K562 (cell line): ENCODE results near the gene DOCK4. TPM values are rescaled to one million over a fixed set of nuclear protein-coding genes. Genes with fewer than 3 reads are reported as not detected.
A peak's percentile ranks its signal among the peaks of the same experiment; 100 is the strongest.

Source experiments
- ATAC-seq: fragments of 200-7000 bp; cut with Tn5 transposase; 3 replicates; pipeline ENCODE4 v1.9.1; 2020; ENCODE audit warnings: moderate library complexity
- BruUV-seq: library from RNA; stranded (reverse); fragments of 400-500 nt; replicated peaks from 2 replicates; lab custom pipeline; 2021; lab: Mats Ljungman, UMichigan
- CTCF ChIA-PET: fragments of 300-600 bp; formaldehyde crosslinking; extraction: SDS; loops from one replicate; lab custom pipeline; 2021; ENCODE audit warnings: low intra/inter-chr PET ratio; lab: Yijun Ruan, JAX
- POLR2A ChIA-PET: fragments of 300-600, 350-650 bp; sonication (Branson Sonifier 250); formaldehyde crosslinking; extraction: SDS; loops from one replicate; lab custom pipeline; 2021; ENCODE audit warnings: antibody characterized with exemption, inconsistent platforms; lab: Yijun Ruan, JAX
- DNase-seq, 4 experiments: peaks; one replicate each; pipeline versions ENCODE4 v3.0.0 to v3.0.0-alpha.2; 2011 to 2018; ENCODE audit warnings: low spot score in 3 of 4, mixed read lengths in 3 of 4; ENCODE audit errors: extremely low read depth in 1 of 4
- FAIRE-seq: peaks from 2 replicates; lab custom pipeline; 2011; peaks lifted over from hg19 to GRCh38; lab: Jason Lieb, UNC
- H2AFZ ChIP-seq: 2 replicates; pipeline ENCODE4 v1.6.0; 2011; ENCODE audit warnings: low read depth, low read length, control low read depth, inconsistent platforms
- H3K27ac ChIP-seq: fragments of 200-600 bp; 3 replicates; pipeline ENCODE4 v1.8.0; 2011; ENCODE audit warnings: low read depth, mild to moderate bottlenecking, control low read depth, inconsistent platforms, low read length, moderate library complexity, mixed read lengths; ENCODE audit errors: extremely low read depth
- H3K27me3 ChIP-seq, 2 experiments: fragments of 300-600 bp in 1 of 2; 2 replicates in 1 of 2; 3 replicates in 1 of 2; pipeline versions ENCODE4 v1.6.0 to v1.8.0; 2011; ENCODE audit warnings: inconsistent platforms in 2 of 2, low read length in 2 of 2, mild to moderate bottlenecking in 1 of 2, mixed read lengths in 1 of 2, moderate library complexity in 1 of 2; ENCODE audit not compliant: control insufficient read depth in 2 of 2, insufficient read depth in 2 of 2
- H3K36me3 ChIP-seq: fragments of 300-600 bp; 3 replicates; pipeline ENCODE4 v1.8.0; 2011; ENCODE audit warnings: mild to moderate bottlenecking, low read length, inconsistent platforms; ENCODE audit not compliant: control insufficient read depth, insufficient read depth
- H3K4me1 ChIP-seq, 2 experiments: fragments of 200-600 bp in 1 of 2; replicated peaks in 1 of 2; 2 replicates in 1 of 2; 3 replicates in 1 of 2; pipeline versions ENCODE4 v1.5.1 to v1.8.0; 2011; ENCODE audit warnings: inconsistent platforms in 2 of 2, low read length in 2 of 2, mild to moderate bottlenecking in 1 of 2, mixed read lengths in 1 of 2, moderate library complexity in 1 of 2; ENCODE audit not compliant: control insufficient read depth in 2 of 2, insufficient read depth in 2 of 2
- H3K4me2 ChIP-seq: 2 replicates; pipeline ENCODE4 v1.6.1; 2011; ENCODE audit warnings: low read length, control low read depth, inconsistent platforms, mixed read lengths; ENCODE audit not compliant: insufficient read depth
- H3K4me3 ChIP-seq: fragments of 200-600 bp; sonication (generic), shearing (Covaris generic); 2 replicates; pipeline ENCODE4 v1.5.1; 2016; ENCODE audit warnings: control low read depth, inconsistent platforms
- H3K79me2 ChIP-seq: fragments of 200-600 bp; 3 replicates; pipeline ENCODE4 v1.8.0; 2011; ENCODE audit warnings: low read length, inconsistent platforms; ENCODE audit not compliant: control insufficient read depth, insufficient read depth
- H3K9ac ChIP-seq, 2 experiments: 2 replicates each; pipeline versions ENCODE4 v1.6.0 to v1.6.1; 2011; ENCODE audit warnings: low read depth in 2 of 2, low read length in 2 of 2, control low read depth in 1 of 2, inconsistent platforms in 1 of 2, mild to moderate bottlenecking in 1 of 2, mixed read lengths in 1 of 2; ENCODE audit not compliant: insufficient read depth in 1 of 2
- H3K9me1 ChIP-seq: one replicate; pipeline ENCODE4 v1.6.0; 2011; ENCODE audit warnings: inconsistent platforms, mild to moderate bottlenecking, low read length, moderate library complexity; ENCODE audit not compliant: control insufficient read depth, insufficient read depth
- H3K9me3 ChIP-seq: replicated peaks from 2 replicates; pipeline ENCODE4 v1.5.1; 2011; ENCODE audit warnings: low read depth, low read length, inconsistent platforms; ENCODE audit not compliant: control insufficient read depth, insufficient read depth
- H4K20me1 ChIP-seq: replicated peaks from 2 replicates; pipeline ENCODE4 v1.6.1; 2011; ENCODE audit warnings: low read length, inconsistent platforms, mixed read lengths; ENCODE audit not compliant: control insufficient read depth, insufficient read depth
- E2F3 ChIP-seq: fragments of 250-450 bp; sonication (Bioruptor Pico); IDR thresholded peaks from 2 replicates; pipeline ENCODE4 v1.4.0; 2020; ENCODE audit warnings: mild to moderate bottlenecking
- EP400 ChIP-seq: fragments of 450-650 bp; IDR thresholded peaks from 2 replicates; pipeline ENCODE4 v1.6.1; 2017; ENCODE audit warnings: antibody characterized with exemption, mild to moderate bottlenecking, moderate library complexity
- NFIC ChIP-seq: fragments of 450-650 bp; IDR thresholded peaks from 2 replicates; pipeline ENCODE4 v1.6.1; 2017; ENCODE audit warnings: mild to moderate bottlenecking, inconsistent platforms
- NFIX ChIP-seq: fragments of 250-450 bp; sonication (Bioruptor Pico); IDR thresholded peaks from 2 replicates; pipeline ENCODE4 v1.4.0; 2020; ENCODE audit warnings: low read depth, mild to moderate bottlenecking, moderate library complexity
- NR3C1 ChIP-seq: sonication (generic); formaldehyde crosslinking; IDR thresholded peaks from 2 replicates; pipeline ENCODE4 v1.8.1; 2022; ENCODE audit warnings: missing genetic modification reagents
- RBBP5 ChIP-seq: fragments of 200-600 bp; sonication (generic); IDR thresholded peaks from 2 replicates; pipeline ENCODE4 v1.6.1; 2012; ENCODE audit warnings: borderline replicate concordance, mild to moderate bottlenecking, low read length, control low read depth, inconsistent platforms; ENCODE audit not compliant: insufficient read depth, poor library complexity, severe bottlenecking
- RBM34 ChIP-seq: fragments of 200-400 bp; formaldehyde crosslinking; IDR thresholded peaks from 2 replicates; pipeline ENCODE4 v1.6.1; 2018; ENCODE audit warnings: low read length, borderline replicate concordance; ENCODE audit not compliant: insufficient read depth
- RFX7 ChIP-seq: fragments of 250-450 bp; sonication (Bioruptor Pico); IDR thresholded peaks from 2 replicates; pipeline ENCODE4 v1.5.1; 2021; ENCODE audit warnings: mild to moderate bottlenecking
- TEAD1 ChIP-seq, 2 experiments: fragments of 450-650 bp in 1 of 2; sonication (generic) in 1 of 2; formaldehyde crosslinking; IDR thresholded peaks; 2 replicates each; pipeline versions ENCODE4 v1.4.0 to v1.8.0; 2020 to 2022; ENCODE audit warnings: mild to moderate bottlenecking in 2 of 2, missing genetic modification reagents in 1 of 2
- ZFP30 ChIP-seq: fragments of 250-450 bp; sonication (Bioruptor Pico); IDR thresholded peaks from 2 replicates; pipeline ENCODE4 v1.8.0; 2022; ENCODE audit warnings: moderate library complexity, mild to moderate bottlenecking, inconsistent platforms, borderline replicate concordance
- ZNF174 ChIP-seq: fragments of 250-450 bp; sonication (Bioruptor Pico); IDR thresholded peaks from 2 replicates; pipeline ENCODE4 v1.4.0; 2020; ENCODE audit warnings: mild to moderate bottlenecking
- ZNF384 ChIP-seq: IDR thresholded peaks from 2 replicates; pipeline ENCODE4 v1.6.1; 2012; ENCODE audit warnings: low read depth, low read length, improper control_type of control experiment
- ZNF785 ChIP-seq: fragments of 250-450 bp; sonication (Bioruptor Pico); IDR thresholded peaks from 2 replicates; pipeline ENCODE4 v1.4.0; 2020; ENCODE audit warnings: mild to moderate bottlenecking
- ZZZ3 ChIP-seq: fragments of 450-650 bp; IDR thresholded peaks from 2 replicates; pipeline ENCODE4 v1.6.1; 2016; ENCODE audit warnings: antibody characterized with exemption, mild to moderate bottlenecking, moderate library complexity
- WGBS: fragments of 100-300 bp; shearing (Covaris generic); methylation state at CpG from one replicate; pipeline ENCODE4 v1.1.6; 2016; ENCODE audit warnings: low coverage, mixed read lengths; ENCODE audit not compliant: insufficient coverage; ENCODE audit errors: missing lambda C conversion rate; 5-methylcytosine and 5-hydroxymethylcytosine counted together
- in situ Hi-C: fragments of 300-500 bp; cut with MboI; formaldehyde crosslinking; loops from 4 replicates; pipeline ENCODE4 v1.15.0; 2018; ENCODE audit warnings: inconsistent platforms, mixed read lengths
- intact Hi-C: fragments of 100-400 bp; cut with micrococcal nuclease; formaldehyde crosslinking; loops from 2 replicates; pipeline ENCODE4 v1.14.2; 2022
- polyA plus RNA-seq, 8 experiments: library from polyadenylated mRNA; depleted of rRNA in 4 of 8; stranded (reverse) in 5 of 8; unstranded in 3 of 8; fragments of >200 nt; fragmentation: Nextera tagmentation in 2 of 8; fragmentation: Illumina TruSeq in 1 of 8; extraction: Ambion mirVana in 2 of 8; extraction: Trizol in 1 of 8; gene quantifications; 2 replicates each; pipeline versions ENCODE4 v1.2.1 to v1.2.3, GENCODE V29; 2011 to 2014; ENCODE audit warnings: inconsistent platforms in 1 of 8, missing spikeins in 1 of 8
- total RNA-seq, 7 experiments: library from RNA; depleted of rRNA in 6 of 7; stranded (reverse); fragments of >200 nt in 6 of 7; fragmentation: Illumina TruSeq in 2 of 7; extraction: Trizol in 2 of 7; gene quantifications; 2 replicates each; pipeline versions ENCODE4 v1.2.1 to v1.2.3, GENCODE V29; 2011 to 2021; ENCODE audit warnings: low replicate concordance in 1 of 7
- TF ChIP-seq, protein P1 (sequence below): fragments of 250-450 bp; sonication (Bioruptor Pico); IDR thresholded peaks from 2 replicates; pipeline ENCODE4 v1.8.0; 2022; ENCODE audit warnings: inconsistent platforms, mild to moderate bottlenecking, moderate library complexity, borderline replicate concordance

The DOCK4 gene
- total and polyA plus RNA-seq, 9 of the 15 experiments (the other 6 are each of a cell fraction or from before 2014, with no cell fraction given): 0.42 to 5.7 (median 2.3) TPM

DNA sequence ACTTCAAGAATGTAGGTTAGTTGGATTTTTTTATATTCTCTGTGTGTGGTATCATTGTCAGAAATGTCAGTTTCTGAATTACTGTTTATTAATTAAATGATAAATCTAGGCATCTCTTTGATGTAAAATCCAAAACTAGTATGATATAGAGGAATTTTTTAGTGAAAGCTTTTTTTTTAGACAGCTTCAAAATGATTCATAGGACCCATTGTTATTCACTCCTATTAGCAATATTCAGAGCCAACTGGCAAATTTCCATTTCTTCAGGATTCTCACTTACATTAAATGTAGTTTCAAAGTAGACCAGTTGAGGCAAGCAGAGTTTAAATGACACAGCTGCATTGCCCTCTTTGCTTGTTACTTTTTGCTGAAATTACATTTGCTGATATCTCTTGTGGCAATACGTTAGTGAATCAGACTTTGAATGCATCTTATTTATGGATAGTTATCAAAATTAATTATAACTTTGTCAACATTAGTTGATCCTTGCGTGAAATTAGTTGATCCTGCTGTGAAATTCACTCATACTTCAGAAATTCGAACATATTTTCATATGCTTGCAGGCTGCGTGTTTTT is 20.6 kb upstream of the DOCK4 start:
- BruUV-seq: no TSS peak
- intact Hi-C loops (no loop called here), in situ Hi-C loops (no loop called here)
- 35% methylated on average over 4 of the region's 4 CpGs for WGBS
- ChIA-PET CTCF (no interaction called here), POLR2A (no interaction called here)
- no peaks in the 10 kb centered on the region for H3K4me1 ChIP-seq
- no peak overlapping the region for H3K9ac ChIP-seq
- no peaks in the 10 kb centered on the region for H3K36me3 ChIP-seq
- no peak overlapping the region for H3K4me2 ChIP-seq
- H4K20me1 ChIP-seq: no peaks in the 10 kb centered on the region; the same call in 1 of the 2 replicates
- no peaks in the 10 kb centered on the region for H3K27me3 ChIP-seq
- no peak for TF ChIP-seq ZNF384
- TF ChIP-seq, protein P1, sequence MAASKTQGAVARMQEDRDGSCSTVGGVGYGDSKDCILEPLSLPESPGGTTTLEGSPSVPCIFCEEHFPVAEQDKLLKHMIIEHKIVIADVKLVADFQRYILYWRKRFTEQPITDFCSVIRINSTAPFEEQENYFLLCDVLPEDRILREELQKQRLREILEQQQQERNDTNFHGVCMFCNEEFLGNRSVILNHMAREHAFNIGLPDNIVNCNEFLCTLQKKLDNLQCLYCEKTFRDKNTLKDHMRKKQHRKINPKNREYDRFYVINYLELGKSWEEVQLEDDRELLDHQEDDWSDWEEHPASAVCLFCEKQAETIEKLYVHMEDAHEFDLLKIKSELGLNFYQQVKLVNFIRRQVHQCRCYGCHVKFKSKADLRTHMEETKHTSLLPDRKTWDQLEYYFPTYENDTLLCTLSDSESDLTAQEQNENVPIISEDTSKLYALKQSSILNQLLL (CRISPR knock-in tag): peak; percentile 61; the same call in 1 of the 2 replicates
- no peak for TF ChIP-seq E2F3
- TF ChIP-seq RBM34: no peak
- no peaks in the 10 kb centered on the region for H3K79me2 ChIP-seq
- H3K27ac ChIP-seq: no peak overlapping the region
- FAIRE-seq: no peak
- no peak for ATAC-seq
- H3K9me1 ChIP-seq: no peaks in the 10 kb centered on the region
- H2AFZ ChIP-seq: no peak overlapping the region
- no peak for DNase-seq
- H3K4me3 ChIP-seq: no peak overlapping the region
- H3K9me3 ChIP-seq: no peaks in the 10 kb centered on the region

- Histone ChIP-seq H3K4me2 (no peak overlapping the region), H3K27ac (no peak overlapping the region), H3K4me3 (no peak overlapping the region), H3K9me3 (no peaks in the 10 kb centered on the region), H3K36me3 (no peaks in the 10 kb centered on the region), H3K79me2 (no peaks in the 10 kb centered on the region), H4K20me1 (no peaks in the 10 kb centered on the region; the same call in 1 of the 2 replicates), H3K4me1 (no peaks in the 10 kb centered on the region), H3K9ac (no peak overlapping the region), H3K9me1 (no peaks in the 10 kb centered on the region), H3K27me3 (no peaks in the 10 kb centered on the region), H2AFZ (no peak overlapping the region)
- ChIA-PET CTCF (no interaction called here), POLR2A (no interaction called here)
- FAIRE-seq: no peak
- in situ Hi-C loops: no loop called here
- intact Hi-C loops: no loop called here
- DNase-seq: peak in 1 of 4 experiments; percentile 19
- no peak for TF ChIP-seq ZNF785 (CRISPR knock-in tag)
- TF ChIP-seq NR3C1 (CRISPR knock-in tag): no peak
- TF ChIP-seq RFX7 (CRISPR knock-in tag): no peak
- TF ChIP-seq NFIX (CRISPR knock-in tag): no peak
- no peak for TF ChIP-seq TEAD1 (CRISPR knock-in tag; IDR thresholded peaks at IDR 0.05)
- TF ChIP-seq EP400: no peak
- TF ChIP-seq, protein P1 (CRISPR knock-in tag): peak; percentile 27; the same call in 1 of the 2 replicates
- TF ChIP-seq ZZZ3: no peak
- TF ChIP-seq NFIC: peak; percentile 42; the same call in 1 of the 2 replicates
- no peak for TF ChIP-seq ZNF174
- no peak for TF ChIP-seq RBBP5
- TF ChIP-seq ZFP30: no peak
- BruUV-seq: no TSS peak
- no peak for ATAC-seq
Measured at GRCh38 chr7:112225006-112225405, 18.8 kb upstream of the DOCK4 start.
